ENCODE results near the gene KDM2B. TPM values are rescaled to one million over a fixed set of nuclear protein-coding genes. Genes with fewer than 3 reads are reported as not detected.

Gene KDM2B
- polyA plus RNA-seq, 2 of the 4 experiments (the other 2 are of a cell fraction): 10.4 to 18.4 TPM

DNA sequence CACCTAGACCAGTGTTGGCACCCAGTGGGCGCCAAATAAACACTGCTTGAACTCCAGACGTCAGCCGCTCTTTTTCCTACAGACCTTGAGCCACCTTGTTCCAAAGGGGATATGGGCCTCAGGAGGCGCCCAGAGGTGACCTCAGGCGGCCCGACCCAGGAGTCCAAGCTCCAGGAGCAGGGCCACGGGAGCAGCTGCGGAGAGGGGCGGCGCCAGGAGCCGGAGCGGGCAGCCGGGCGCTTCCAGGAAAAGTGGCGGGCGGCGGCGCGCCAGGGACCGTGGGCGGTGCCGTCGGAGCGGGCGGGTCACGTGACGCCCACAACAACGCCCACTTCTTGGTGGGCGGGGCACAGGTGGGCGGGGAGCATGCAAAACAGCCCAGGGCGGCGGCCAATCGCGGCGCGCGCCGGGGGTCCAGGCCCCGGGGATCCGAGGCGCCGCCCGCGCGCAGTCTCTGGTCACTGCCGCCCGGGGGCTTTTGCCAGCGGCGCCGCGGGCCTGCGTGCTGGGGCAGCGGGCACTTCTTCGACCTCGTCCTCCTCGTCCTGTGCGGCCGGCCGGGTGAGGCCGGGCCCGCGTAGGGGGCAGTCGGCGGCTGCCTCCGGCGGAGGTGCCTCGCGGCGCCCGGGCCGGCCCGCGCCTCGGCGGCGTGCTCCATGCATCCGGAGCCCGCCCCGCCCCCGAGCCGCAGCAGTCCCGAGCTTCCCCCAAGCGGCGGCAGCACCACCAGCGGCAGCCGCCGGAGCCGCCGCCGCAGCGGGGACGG lies 45.4 kb upstream of the KDM2B start, which contains the start of gene ORAI1 (continued):
- TF ChIP-seq, protein P1, sequence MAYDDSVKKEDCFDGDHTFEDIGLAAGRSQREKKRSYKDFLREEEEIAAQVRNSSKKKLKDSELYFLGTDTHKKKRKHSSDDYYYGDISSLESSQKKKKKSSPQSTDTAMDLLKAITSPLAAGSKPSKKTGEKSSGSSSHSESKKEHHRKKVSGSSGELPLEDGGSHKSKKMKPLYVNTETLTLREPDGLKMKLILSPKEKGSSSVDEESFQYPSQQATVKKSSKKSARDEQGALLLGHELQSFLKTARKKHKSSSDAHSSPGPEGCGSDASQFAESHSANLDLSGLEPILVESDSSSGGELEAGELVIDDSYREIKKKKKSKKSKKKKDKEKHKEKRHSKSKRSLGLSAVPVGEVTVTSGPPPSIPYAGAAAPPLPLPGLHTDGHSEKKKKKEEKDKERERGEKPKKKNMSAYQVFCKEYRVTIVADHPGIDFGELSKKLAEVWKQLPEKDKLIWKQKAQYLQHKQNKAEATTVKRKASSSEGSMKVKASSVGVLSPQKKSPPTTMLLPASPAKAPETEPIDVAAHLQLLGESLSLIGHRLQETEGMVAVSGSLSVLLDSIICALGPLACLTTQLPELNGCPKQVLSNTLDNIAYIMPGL (CRISPR knock-in tag; IDR thresholded peaks at IDR 0.05; ENCODE audit: borderline replicate concordance): no peak
- TF ChIP-seq JUN (IDR thresholded peaks at IDR 0.05) (peak; percentile 79 to 84; a peak in 3 of 5 replicates), NR3C1 (IDR thresholded peaks at IDR 0.05) (no peak), FOSL2 (IDR thresholded peaks at IDR 0.05) (no peak), FOSL2 (CRISPR knock-in tag; IDR thresholded peaks at IDR 0.05) (no peak), TP53 (CRISPR knock-in tag; IDR thresholded peaks at IDR 0.05) (no peak; the same call in 1 of the 2 replicates), HDAC2 (IDR thresholded peaks at IDR 0.05) (no peak), HOXB13 (CRISPR knock-in tag; IDR thresholded peaks at IDR 0.05; ENCODE audit: low read depth) (no peak), ESRRA (IDR thresholded peaks at IDR 0.05; ENCODE audit: borderline replicate concordance, low read length) (no peak), JUNB (IDR thresholded peaks at IDR 0.05) (no peak), FOXS1 (CRISPR knock-in tag; IDR thresholded peaks at IDR 0.05) (no peak), HOXB5 (CRISPR knock-in tag; IDR thresholded peaks at IDR 0.05) (no peak; the same call in 1 of the 2 replicates), KDM5A (IDR thresholded peaks at IDR 0.05) (no peak), EHF (CRISPR knock-in tag; IDR thresholded peaks at IDR 0.05) (no peak), MAFK (IDR thresholded peaks at IDR 0.05; ENCODE audit: partially characterized antibody) (no peak), PHF8 (IDR thresholded peaks at IDR 0.05; ENCODE audit: borderline replicate concordance, low read depth) (peak; percentile 46), EP300 (IDR thresholded peaks at IDR 0.05) (no peak), CBX8 (IDR thresholded peaks at IDR 0.05) (no peak), SREBF2 (IDR thresholded peaks at IDR 0.05) (no peak), CHD2 (IDR thresholded peaks at IDR 0.05; ENCODE audit: low read length, partially characterized antibody) (no peak), RFX5 (IDR thresholded peaks at IDR 0.05) (no peak)
- TF ChIP-seq, protein P2, sequence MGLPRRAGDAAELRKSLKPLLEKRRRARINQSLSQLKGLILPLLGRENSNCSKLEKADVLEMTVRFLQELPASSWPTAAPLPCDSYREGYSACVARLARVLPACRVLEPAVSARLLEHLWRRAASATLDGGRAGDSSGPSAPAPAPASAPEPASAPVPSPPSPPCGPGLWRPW (IDR thresholded peaks at IDR 0.05): no peak
- TF ChIP-seq, protein P3, sequence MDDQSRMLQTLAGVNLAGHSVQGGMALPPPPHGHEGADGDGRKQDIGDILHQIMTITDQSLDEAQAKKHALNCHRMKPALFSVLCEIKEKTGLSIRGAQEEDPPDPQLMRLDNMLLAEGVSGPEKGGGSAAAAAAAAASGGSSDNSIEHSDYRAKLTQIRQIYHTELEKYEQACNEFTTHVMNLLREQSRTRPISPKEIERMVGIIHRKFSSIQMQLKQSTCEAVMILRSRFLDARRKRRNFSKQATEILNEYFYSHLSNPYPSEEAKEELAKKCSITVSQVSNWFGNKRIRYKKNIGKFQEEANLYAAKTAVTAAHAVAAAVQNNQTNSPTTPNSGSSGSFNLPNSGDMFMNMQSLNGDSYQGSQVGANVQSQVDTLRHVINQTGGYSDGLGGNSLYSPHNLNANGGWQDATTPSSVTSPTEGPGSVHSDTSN (IDR thresholded peaks at IDR 0.05): peak; percentile 63; the same call in 1 of the 2 replicates
- TF ChIP-seq, protein P4, sequence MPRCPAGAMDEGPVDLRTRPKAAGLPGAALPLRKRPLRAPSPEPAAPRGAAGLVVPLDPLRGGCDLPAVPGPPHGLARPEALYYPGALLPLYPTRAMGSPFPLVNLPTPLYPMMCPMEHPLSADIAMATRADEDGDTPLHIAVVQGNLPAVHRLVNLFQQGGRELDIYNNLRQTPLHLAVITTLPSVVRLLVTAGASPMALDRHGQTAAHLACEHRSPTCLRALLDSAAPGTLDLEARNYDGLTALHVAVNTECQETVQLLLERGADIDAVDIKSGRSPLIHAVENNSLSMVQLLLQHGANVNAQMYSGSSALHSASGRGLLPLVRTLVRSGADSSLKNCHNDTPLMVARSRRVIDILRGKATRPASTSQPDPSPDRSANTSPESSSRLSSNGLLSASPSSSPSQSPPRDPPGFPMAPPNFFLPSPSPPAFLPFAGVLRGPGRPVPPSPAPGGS (IDR thresholded peaks at IDR 0.05): peak; percentile 81; the same call in 2 of the 3 replicates
- TF ChIP-seq, protein P5, sequence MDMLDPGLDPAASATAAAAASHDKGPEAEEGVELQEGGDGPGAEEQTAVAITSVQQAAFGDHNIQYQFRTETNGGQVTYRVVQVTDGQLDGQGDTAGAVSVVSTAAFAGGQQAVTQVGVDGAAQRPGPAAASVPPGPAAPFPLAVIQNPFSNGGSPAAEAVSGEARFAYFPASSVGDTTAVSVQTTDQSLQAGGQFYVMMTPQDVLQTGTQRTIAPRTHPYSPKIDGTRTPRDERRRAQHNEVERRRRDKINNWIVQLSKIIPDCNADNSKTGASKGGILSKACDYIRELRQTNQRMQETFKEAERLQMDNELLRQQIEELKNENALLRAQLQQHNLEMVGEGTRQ (IDR thresholded peaks at IDR 0.05): peak; percentile 94
